Panc1 (cell line): ENCODE measurements around the gene DTNBP1.

Source experiments
- CTCF ChIP-seq: fragments of 450-650 bp; IDR thresholded peaks from 2 replicates; pipeline ENCODE4 v1.5.1; 2017; ENCODE audit warnings: mild to moderate bottlenecking
- POLR2AphosphoS5 ChIP-seq: IDR thresholded peaks from 2 replicates; pipeline ENCODE4 v1.6.1; 2012; ENCODE audit warnings: mild to moderate bottlenecking, low read depth, low read length, moderate library complexity
- REST ChIP-seq, 2 experiments: IDR thresholded peaks; 2 replicates each; pipeline ENCODE4 v1.6.1; 2011 to 2012; ENCODE audit warnings: low read depth in 2 of 2, control low read depth in 1 of 2, low read length in 1 of 2, mild to moderate bottlenecking in 1 of 2, moderate library complexity in 1 of 2; ENCODE audit not compliant: insufficient read depth in 1 of 2
- TCF7L2 ChIP-seq: IDR thresholded peaks from 2 replicates; pipeline ENCODE4 v1.6.1; 2011; ENCODE audit warnings: mild to moderate bottlenecking, low read depth, low read length, inconsistent platforms

GRCh38 chr6:15538106-15538505 is 124.7 kb downstream of the DTNBP1 start:
- no peak for TF ChIP-seq REST (IDR thresholded peaks at IDR 0.05; ENCODE audit: insufficient read depth in 1 of 2, low read depth in 2 of 2, low read length in 1 of 2)
- TF ChIP-seq CTCF, result no peak
- TF ChIP-seq TCF7L2, result no peak
- TF ChIP-seq POLR2AphosphoS5, result no peak
